Medulla oblongata (tissue), 1 donor: ENCODE measurements around the gene ARHGAP5.
A peak's percentile ranks its signal among the peaks of the same experiment; 100 is the strongest.

Experiments
- DNase-seq: peaks from one replicate; pipeline ENCODE4 v3.0.0-alpha.2; 2015; ENCODE audit errors: extremely low spot score

Gene ARHGAP5

DNA sequence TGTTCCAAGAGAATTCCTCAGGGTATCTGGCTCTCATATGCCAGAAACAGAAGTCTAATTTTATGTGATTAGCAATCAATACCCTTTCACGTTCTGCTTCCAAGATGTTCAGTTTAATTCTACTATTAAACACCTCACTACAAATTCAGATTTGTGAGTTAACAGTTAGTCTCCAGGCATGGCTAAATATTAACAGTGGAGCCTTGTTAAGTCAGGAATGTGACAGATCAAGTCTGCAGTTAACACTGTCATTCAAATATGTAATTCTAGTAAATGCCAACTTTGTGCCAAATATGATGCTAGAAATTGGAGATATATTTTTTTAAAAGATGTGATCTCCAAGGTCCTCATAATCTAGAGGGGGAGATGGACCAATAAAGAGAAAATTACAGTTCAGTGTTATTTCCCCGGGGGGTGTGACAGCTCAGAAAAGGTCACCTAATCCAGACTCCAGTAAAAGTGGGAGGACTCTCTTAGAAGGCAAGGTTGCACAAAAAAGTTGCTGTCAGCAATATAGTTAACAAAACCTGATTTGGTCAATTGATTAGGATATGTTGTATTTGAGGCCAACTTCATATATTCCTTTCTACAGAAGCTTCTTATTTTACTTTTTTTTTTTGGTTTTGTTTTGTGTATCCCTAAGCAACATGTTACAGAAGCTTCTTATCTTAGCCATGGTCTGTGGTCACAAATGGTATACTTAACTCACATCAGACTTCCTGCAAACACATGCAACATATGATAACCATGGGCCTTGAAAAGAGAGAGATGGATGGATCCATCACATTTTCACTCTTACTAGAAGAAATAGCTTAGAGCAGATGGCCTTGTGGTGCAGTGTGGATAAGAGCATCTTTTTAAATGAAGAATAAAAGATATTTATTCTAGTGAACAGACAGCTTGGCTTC is 106.3 kb downstream of the ARHGAP5 start:
- no peak for DNase-seq

DNA sequence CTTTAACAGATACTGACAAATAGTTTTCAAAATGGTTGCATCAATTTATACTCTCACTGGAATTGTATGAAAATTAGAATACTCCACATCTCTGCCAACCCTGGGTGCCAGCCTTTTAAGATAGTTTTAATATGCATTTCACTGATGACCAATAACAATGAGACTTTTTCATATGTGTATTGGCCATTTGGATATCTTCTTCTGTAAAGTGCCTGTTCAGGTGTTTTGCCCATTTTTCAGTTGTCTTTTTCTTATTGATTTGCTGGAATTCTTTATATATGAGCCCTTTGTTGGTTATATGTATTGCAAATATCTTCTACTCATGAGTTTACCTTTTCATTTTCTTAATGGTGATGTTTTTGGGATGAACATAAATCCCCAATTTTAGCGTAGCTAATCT is 108.0 kb downstream of the ARHGAP5 start:
- no peak for DNase-seq

GRCh38 chr14:32186248-32186647 is 109.1 kb downstream of the ARHGAP5 start:
- no peak for DNase-seq

- DNase-seq: no peak
Measured at GRCh38 chr14:32189811-32190210, 112.7 kb downstream of the ARHGAP5 start.

GRCh38 chr14:32190673-32191072 is 113.6 kb downstream of the ARHGAP5 start:
- DNase-seq: no peak

DNA sequence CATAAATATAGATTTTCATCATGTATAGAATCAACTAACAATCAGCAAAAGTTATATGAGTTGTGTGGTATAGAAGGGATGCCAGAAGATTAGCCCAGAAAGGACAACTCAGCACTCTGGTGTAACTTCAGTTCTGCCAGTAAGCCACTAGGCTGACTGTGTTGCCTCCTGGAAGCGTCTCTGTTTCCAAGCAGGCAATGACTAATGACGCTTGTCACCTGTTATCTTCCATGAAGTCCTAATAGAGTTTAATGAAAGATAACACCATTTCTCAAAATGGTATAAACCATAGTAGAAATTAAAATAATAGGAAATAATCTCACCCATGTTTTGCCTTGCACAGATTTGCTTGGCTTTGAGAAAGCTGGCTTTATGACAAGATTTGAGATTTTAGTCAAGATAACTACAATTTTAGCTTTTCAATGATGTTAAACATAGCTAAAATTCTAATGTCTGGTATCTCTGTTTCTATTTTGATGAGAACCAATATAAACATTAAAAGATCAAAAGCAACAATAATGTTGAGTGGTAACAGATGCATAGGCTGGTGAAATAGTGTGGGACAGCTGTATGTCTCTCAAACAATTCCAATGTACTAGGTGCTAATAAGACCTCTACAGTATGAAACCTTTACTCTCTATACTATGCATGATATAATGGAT is 115.7 kb downstream of the ARHGAP5 start:
- DNase-seq: no peak

GRCh38 chr14:32193532-32193931 is 116.4 kb downstream of the ARHGAP5 start:
- DNase-seq: no peak

DNA sequence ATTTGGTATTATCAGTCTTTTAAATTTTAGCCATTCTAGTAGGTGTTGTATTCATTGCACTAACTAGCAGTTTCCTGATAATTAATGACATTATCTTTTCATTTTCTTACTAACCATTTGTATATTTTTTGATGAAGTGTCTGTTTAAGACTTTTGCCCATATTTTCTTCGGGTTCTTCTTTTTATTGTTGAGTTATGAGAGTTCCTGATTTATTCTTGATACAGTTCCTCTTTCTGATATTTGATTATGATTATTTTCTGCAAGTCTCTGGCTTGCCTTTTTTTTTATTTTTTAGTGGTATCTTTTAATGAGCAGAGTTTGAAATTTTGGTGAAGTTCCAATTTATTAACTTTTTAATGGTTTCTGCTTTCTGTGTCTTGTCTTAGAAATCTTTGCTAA is 118.5 kb downstream of the ARHGAP5 start:
- DNase-seq: no peak

GRCh38 chr14:32197919-32198318 is 120.8 kb downstream of the ARHGAP5 start:
- no peak for DNase-seq

GRCh38 chr14:32200368-32201192 is 123.5 kb downstream of the ARHGAP5 start:
- peak; percentile 20 for DNase-seq

- DNase-seq: peak; percentile 85
Measured at GRCh38 chr14:32201193-32201815, 124.2 kb downstream of the ARHGAP5 start.

DNA sequence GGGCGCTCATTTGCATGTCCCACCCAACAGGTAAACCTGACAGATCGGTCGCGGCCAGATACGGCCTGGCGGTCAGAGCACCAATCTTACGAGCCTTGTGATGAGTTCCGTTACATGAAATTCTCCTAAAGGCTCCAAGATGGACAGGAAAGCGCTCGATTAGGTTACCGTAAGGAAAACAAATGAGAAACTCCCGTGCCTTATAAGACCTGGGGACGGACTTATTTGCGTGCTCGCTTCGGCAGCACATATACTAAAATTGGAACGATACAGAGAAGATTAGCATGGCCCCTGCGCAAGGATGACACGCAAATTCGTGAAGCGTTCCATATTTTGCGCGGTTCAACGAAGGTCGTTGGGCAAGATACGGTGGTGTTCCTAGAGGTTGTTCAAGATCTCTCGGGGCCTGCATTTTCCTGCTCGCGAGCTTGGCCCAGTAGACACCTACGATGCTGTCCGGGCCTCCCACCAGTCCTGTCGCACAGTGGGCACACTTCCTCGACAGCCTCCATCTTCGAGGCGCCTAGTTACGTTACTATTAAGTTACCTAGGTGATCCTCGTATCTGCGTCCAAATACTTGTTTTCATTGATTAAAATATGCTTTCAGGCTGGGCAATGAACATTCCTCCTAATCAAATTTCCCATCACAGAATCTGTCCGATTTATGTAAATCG is 124.8 kb downstream of the ARHGAP5 start, which contains the start of gene RNU6-7:
Gene RNU6-7, plus strand, starts transcription at position 230 of the 675 bp plus-strand sequence.
- DNase-seq: peak; percentile 81

DNA sequence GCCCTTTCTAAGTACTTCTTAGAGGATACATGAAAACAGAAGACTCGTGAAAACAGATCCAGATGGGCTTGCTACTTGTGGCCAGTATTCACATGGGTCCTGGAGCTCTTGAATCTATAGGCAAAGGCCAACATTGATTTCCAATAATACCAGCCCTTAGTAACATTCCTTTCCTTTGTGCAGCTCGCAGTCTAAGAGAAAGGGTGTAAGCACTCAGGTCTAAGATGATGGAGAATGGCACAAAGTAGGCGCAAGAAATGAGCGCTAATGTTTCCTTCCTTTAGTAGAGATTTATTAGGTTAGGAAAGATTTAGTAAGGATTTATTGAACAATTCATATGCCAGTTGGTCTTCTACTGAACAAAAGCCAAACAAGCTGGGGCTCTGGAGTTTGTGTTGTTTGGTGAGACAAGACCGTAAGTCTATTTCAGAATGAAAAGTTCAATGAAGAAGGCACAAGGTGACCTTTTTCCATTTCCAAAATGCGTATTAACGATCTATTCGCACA is 125.4 kb downstream of the ARHGAP5 start:
- DNase-seq: peak; percentile 60

DNA sequence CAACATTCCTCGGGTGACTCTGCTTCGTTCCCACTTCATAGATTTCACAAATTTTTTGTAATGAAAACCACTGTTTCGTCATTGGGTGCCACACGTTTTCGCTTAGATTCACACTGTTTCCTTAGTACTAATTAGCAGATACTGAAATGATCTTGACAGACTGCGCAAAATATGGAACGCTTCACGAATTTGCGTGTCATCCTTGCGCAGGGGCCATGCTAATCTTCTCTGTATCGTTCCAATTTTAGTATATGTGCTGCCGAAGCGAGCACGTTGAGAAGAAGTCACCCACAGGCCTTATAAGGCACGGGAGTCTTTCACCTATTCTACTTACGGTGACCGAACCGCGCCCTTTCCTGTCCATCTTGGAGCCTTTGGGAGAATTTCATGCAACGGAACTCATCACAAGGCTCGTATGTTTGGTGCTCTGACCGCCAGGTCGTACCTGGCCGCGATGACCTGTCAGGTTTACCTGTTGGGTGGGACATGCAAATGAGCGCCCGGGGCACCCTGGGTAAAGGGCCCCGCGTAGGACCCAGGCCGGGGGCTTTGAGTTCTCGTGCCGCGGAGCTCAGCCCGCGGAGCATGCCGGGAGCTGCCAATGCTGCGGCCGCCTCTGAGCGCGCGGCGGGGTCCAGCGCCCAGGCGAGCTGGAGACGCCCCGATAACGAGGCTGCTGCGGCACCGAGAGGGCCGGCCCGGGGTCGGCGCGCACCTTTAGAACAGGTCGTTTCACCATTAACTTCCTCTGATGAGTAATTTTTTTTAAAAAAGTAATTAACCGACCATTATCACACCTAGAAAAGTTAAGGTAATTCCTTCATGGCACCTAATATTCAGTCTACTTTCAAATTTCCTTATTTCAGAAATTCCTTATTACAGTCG is 126.1 kb downstream of the ARHGAP5 start, which contains the start of gene RNU6-8:
Gene RNU6-8, minus strand, starts transcription at position 272 of the 885 bp plus-strand sequence.
- DNase-seq: peak; percentile 85

DNA sequence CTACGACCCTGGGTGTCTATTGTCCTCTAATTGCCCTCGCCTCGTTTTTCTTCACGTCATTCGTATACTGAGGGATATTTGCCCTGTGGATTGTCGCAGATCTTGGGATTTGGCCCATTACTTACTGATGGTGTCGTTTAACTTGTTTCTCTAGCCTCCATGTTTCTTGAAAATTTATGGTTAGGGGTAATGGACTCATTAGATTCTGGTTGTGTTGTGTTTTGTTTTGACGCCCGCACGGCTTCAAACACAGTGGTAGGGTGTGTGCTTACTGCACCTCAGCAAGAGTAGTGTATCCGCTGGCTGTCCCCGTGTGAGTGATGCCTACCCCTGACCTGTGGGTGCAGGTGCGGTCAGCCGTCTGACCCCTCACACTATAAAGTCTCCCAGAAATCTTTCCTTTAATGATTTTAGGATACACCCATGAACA is 126.8 kb downstream of the ARHGAP5 start:
- peak; percentile 38 for DNase-seq

GRCh38 chr14:32205554-32205953 is 128.4 kb downstream of the ARHGAP5 start:
- DNase-seq: no peak

DNA sequence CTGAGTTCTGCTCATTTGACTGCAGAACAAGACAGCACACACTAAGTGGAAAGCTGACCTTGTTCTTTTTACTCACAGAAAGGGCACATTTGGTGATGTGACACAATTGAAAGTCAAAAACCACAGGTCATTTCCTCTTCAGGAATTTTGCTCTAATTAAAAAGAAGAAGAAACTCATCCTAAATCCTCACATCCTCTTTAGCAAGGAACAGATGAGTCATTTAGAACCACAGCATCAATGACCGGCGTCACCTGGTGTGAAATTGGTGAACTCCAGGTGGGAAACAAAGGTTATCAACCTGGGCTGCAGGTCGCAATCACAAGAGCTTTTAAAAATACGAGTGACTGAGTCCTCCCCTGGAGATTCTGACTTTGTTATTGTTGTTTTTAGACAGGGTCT is 128.9 kb downstream of the ARHGAP5 start:
- no peak for DNase-seq

GRCh38 chr14:32206552-32206951 is 129.4 kb downstream of the ARHGAP5 start:
- no peak for DNase-seq

GRCh38 chr14:32208490-32208889 is 131.4 kb downstream of the ARHGAP5 start:
- DNase-seq: no peak
